ENCODE results near the gene MACROD2.

Gene MACROD2

GRCh38 chr20:15930311-15931305 is 1935.3 kb downstream of the MACROD2 start:
- TF ChIP-seq CTCF (IDR thresholded peaks at IDR 0.05): peak; percentile 49
- no peak for TF ChIP-seq ZFX (IDR thresholded peaks at IDR 0.05; ENCODE audit: borderline replicate concordance)
- no peak overlapping the region for H3K27ac ChIP-seq

- H3K27ac ChIP-seq: no peak overlapping the region
- TF ChIP-seq CTCF (IDR thresholded peaks at IDR 0.05) (no peak), ZFX (IDR thresholded peaks at IDR 0.05; ENCODE audit: borderline replicate concordance) (no peak)
Measured at GRCh38 chr20:15931897-15932296, 1936.6 kb downstream of the MACROD2 start.

- no peak for TF ChIP-seq ZFX (IDR thresholded peaks at IDR 0.05; ENCODE audit: borderline replicate concordance)
- TF ChIP-seq CTCF (IDR thresholded peaks at IDR 0.05): no peak
- no peak overlapping the region for H3K27ac ChIP-seq
Measured at GRCh38 chr20:15937179-15937578, 1941.9 kb downstream of the MACROD2 start.

GRCh38 chr20:15938847-15939246 is 1943.5 kb downstream of the MACROD2 start:
- no peak overlapping the region for H3K27ac ChIP-seq
- no peak for TF ChIP-seq CTCF (IDR thresholded peaks at IDR 0.05)
- TF ChIP-seq ZFX (IDR thresholded peaks at IDR 0.05; ENCODE audit: borderline replicate concordance): no peak

GRCh38 chr20:15940127-15940526 is 1944.8 kb downstream of the MACROD2 start:
- no peak overlapping the region for H3K27ac ChIP-seq
- TF ChIP-seq ZFX (IDR thresholded peaks at IDR 0.05; ENCODE audit: borderline replicate concordance): no peak
- TF ChIP-seq CTCF (IDR thresholded peaks at IDR 0.05): no peak

- H3K27ac ChIP-seq: no peak overlapping the region
- no peak for TF ChIP-seq ZFX (IDR thresholded peaks at IDR 0.05; ENCODE audit: borderline replicate concordance)
- TF ChIP-seq CTCF (IDR thresholded peaks at IDR 0.05): no peak
Measured at GRCh38 chr20:15942130-15942529, 1946.8 kb downstream of the MACROD2 start.

- no peak overlapping the region for H3K27ac ChIP-seq
- TF ChIP-seq CTCF (IDR thresholded peaks at IDR 0.05) (no peak), ZFX (IDR thresholded peaks at IDR 0.05; ENCODE audit: borderline replicate concordance) (no peak)
Measured at GRCh38 chr20:15945289-15945688, 1950.0 kb downstream of the MACROD2 start.
